DOHH2 (cell line): ENCODE data around the gene LAMC3.

Source experiments
- CTCF ChIP-seq: fragments of 200-600 bp; sonication (generic); IDR thresholded peaks from one replicate; pipeline ENCODE4 v1.5.1; 2014; ENCODE audit warnings: antibody characterized with exemption, mild to moderate bottlenecking, low read depth, low read length; ENCODE audit not compliant: poor library complexity, severe bottlenecking
- EZH2phosphoT487 ChIP-seq: fragments of 200-600 bp; sonication (generic); IDR thresholded peaks from 2 replicates; pipeline ENCODE4 v1.6.1; 2017; ENCODE audit warnings: borderline replicate concordance, mild to moderate bottlenecking, antibody characterized with exemption, low read length, moderate library complexity, mixed read lengths

DNA sequence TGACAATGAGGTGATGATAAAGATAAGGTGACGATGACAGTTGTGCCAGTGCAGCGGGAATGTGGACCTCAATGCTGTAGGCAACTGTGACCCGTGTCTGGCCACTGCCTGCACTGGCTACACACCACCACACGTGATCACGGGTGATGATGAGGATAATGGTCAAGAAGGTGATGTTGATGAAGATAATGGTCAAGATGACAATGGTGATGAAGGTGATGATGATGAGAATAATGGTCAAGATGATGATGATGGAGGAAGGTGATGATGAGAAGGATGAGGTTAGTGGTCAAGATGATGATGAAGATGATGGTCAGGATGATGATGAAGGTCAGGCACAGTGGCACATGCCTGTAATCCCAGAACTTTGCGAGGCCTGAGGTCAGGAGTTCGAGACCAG, 56.6 kb downstream of the LAMC3 start:
- TF ChIP-seq CTCF (no peak), EZH2phosphoT487 (no peak)
